ENCODE data around the gene CATSPER3.

- TF ChIP-seq CTCF (conservative IDR thresholded peaks at IDR 0.05; ENCODE audit: low read depth, low read length) (no peak), EZH2phosphoT487 (IDR thresholded peaks at IDR 0.05; ENCODE audit: borderline replicate concordance, low read length) (no peak), EZH2 (IDR thresholded peaks at IDR 0.05; ENCODE audit: low read length, unreplicated experiment) (no peak)
Observed at GRCh38 chr5:134958755-134959154, 9.0 kb upstream of the CATSPER3 start.

Data from PC-3 (cell line).